Esophagus muscularis mucosa (tissue), 4 donors: ENCODE data around the gene PABPN1. TPM values are rescaled to one million over a fixed set of nuclear protein-coding genes. Genes with fewer than 3 reads are reported as not detected.

Source experiments
- DNase-seq: peaks from one replicate; pipeline ENCODE4 v3.0.0-alpha.2; 2017; ENCODE audit errors: extremely low spot score
- H3K27ac ChIP-seq, 4 donors: fragments of 200-600 bp; sonication (generic); replicated peaks in 1 of 4; 1 replicate in 3 of 4; 2 replicates in 1 of 4; pipeline ENCODE4 v1.5.1; 2016 to 2019; ENCODE audit warnings: mild to moderate bottlenecking in 1 of 4
- H3K27me3 ChIP-seq, 4 donors: fragments of 200-600 bp; sonication (generic); one replicate each; pipeline versions ENCODE4 v1.5.1 to v1.6.0; 2016 to 2019
- H3K36me3 ChIP-seq, 4 donors: fragments of 200-600 bp; sonication (generic); one replicate each; pipeline ENCODE4 v1.5.1; 2016 to 2019
- H3K4me1 ChIP-seq, 4 donors: fragments of 200-600 bp; sonication (generic); one replicate each; pipeline ENCODE4 v1.5.1; 2016 to 2019
- H3K4me3 ChIP-seq, 4 donors: fragments of 200-600 bp; sonication (generic); 1 replicate in 2 of 4; 2 replicates in 2 of 4; pipeline ENCODE4 v1.5.1; 2016 to 2019; ENCODE audit warnings: mild to moderate bottlenecking in 4 of 4, moderate library complexity in 1 of 4
- H3K9me3 ChIP-seq, 4 donors: fragments of 200-600 bp; sonication (generic); 1 replicate in 3 of 4; 2 replicates in 1 of 4; pipeline ENCODE4 v1.5.1; 2016 to 2019
- EP300 ChIP-seq: sonication (generic); formaldehyde crosslinking; IDR thresholded peaks from one replicate; pipeline ENCODE4 v1.6.1; 2017; ENCODE audit warnings: antibody characterized with exemption
- POLR2A ChIP-seq: fragments of 450-650 bp; IDR thresholded peaks from one replicate; pipeline ENCODE4 v1.6.1; 2017; ENCODE audit warnings: antibody characterized with exemption, moderate library complexity, mild to moderate bottlenecking, low read depth
- POLR2AphosphoS5 ChIP-seq, 2 donors: sonication (generic); formaldehyde crosslinking; IDR thresholded peaks; one replicate each; pipeline ENCODE4 v1.6.1; 2017; ENCODE audit warnings: antibody characterized with exemption in 2 of 2
- WGBS: methylation state at CpG from one replicate; pipeline ENCODE4 v1.1.5; 2018; 5-methylcytosine and 5-hydroxymethylcytosine counted together
- intact Hi-C: fragments of 100-400 bp; cut with DNase I; formaldehyde crosslinking; loops from one replicate; pipeline ENCODE4 v1.15.1; 2023
- total RNA-seq, 4 donors: library from RNA; depleted of rRNA; stranded (reverse); fragments of >200 nt; gene quantifications; one replicate each; pipeline versions ENCODE4 v1.1.0 to v1.2.1, GENCODE V29; 2016
- TF ChIP-seq, protein P1 (sequence below), 3 experiments: fragments of 200-600 bp in 2 of 3; fragments of 450-650 bp in 1 of 3; sonication (generic) in 2 of 3; IDR thresholded peaks; one replicate each; pipeline ENCODE4 v1.5.1; 2017 to 2019; ENCODE audit warnings: antibody characterized with exemption in 3 of 3, mild to moderate bottlenecking in 2 of 3, moderate library complexity in 1 of 3

The PABPN1 gene
- total RNA-seq, 4 donors from 2014 or later, result 44.6 to 68.1 (median 53.9) TPM

DNA sequence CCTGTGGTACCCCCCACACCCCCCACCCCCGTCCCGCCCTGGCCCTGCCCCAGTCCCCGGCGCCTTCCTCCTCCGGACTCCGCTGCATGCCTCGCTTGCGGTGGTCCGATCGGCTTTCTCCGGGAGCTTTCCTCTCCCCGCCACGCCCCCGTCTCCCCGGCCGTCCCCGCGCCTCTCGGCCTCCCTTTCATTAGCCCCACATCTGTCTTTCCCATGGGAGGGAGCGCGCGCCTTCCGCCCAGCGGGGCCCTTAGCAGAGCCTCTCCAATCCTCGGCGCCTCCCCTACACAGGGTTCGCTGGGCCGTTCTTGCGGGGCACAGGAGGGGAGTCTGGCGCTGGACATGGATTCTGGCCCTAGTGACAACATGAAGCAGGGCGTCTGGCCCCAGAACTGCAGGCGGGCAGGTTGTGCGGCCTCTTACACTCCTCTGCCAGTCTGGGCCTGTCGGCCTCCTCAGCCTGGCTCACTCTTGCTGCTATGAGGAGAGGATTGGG, 45.2 kb downstream of the PABPN1 start:
- TF ChIP-seq POLR2A (no peak), POLR2AphosphoS5 (IDR thresholded peaks at IDR 0.05) (no peak), EP300 (no peak)
- TF ChIP-seq, protein P1, sequence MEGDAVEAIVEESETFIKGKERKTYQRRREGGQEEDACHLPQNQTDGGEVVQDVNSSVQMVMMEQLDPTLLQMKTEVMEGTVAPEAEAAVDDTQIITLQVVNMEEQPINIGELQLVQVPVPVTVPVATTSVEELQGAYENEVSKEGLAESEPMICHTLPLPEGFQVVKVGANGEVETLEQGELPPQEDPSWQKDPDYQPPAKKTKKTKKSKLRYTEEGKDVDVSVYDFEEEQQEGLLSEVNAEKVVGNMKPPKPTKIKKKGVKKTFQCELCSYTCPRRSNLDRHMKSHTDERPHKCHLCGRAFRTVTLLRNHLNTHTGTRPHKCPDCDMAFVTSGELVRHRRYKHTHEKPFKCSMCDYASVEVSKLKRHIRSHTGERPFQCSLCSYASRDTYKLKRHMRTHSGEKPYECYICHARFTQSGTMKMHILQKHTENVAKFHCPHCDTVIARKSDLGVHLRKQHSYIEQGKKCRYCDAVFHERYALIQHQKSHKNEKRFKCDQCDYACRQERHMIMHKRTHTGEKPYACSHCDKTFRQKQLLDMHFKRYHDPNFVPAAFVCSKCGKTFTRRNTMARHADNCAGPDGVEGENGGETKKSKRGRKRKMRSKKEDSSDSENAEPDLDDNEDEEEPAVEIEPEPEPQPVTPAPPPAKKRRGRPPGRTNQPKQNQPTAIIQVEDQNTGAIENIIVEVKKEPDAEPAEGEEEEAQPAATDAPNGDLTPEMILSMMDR (IDR thresholded peaks at IDR 0.05), result no peak
- 31% methylated on average over 22 of the region's 34 CpGs for WGBS
- peaks cover 0 to 16% (median 0%) of the 10 kb centered on the region in 4 donors for H3K27me3 ChIP-seq
- H3K4me3 ChIP-seq, result peak overlapping the region; percentile 61 to 72 (median 66)
- DNase-seq, result no peak
- peak overlapping the region; percentile 96 to 98 (median 96) for H3K27ac ChIP-seq
- intact Hi-C loops, result no loop called here
- H3K9me3 ChIP-seq, result no peaks in the 10 kb centered on the region
- H3K4me1 ChIP-seq, result peaks cover 13 to 59% (median 55%) of the 10 kb centered on the region in 4 donors
- H3K36me3 ChIP-seq, result no peaks in the 10 kb centered on the region

GRCh38 chr14:23370221-23370620, 49.0 kb downstream of the PABPN1 start:
- H3K4me3 ChIP-seq, result no peak overlapping the region
- peaks cover 0 to 10% (median 0%) of the 10 kb centered on the region in 4 donors for H3K27me3 ChIP-seq
- DNase-seq, result no peak
- peaks cover 8 to 21% (median 19%) of the 10 kb centered on the region in 4 donors for H3K4me1 ChIP-seq
- no peaks in the 10 kb centered on the region for H3K36me3 ChIP-seq
- 43% methylated on average over 1 of the region's 1 CpG for WGBS
- intact Hi-C loops, result no loop called here
- H3K27ac ChIP-seq, result no peak overlapping the region
- TF ChIP-seq EP300, result no peak
- H3K9me3 ChIP-seq, result no peaks in the 10 kb centered on the region

GRCh38 chr14:23371865-23372264, 50.6 kb downstream of the PABPN1 start:
- Histone ChIP-seq H3K9me3 (no peaks in the 10 kb centered on the region), H3K27me3 (no peaks in the 10 kb centered on the region), H3K27ac (no peak overlapping the region), H3K36me3 (no peaks in the 10 kb centered on the region), H3K4me1 (peaks cover 0 to 10% (median 3%) of the 10 kb centered on the region in 4 donors), H3K4me3 (no peak overlapping the region)
- intact Hi-C loops, result no loop called here
- no CpG with 5 or more reads among the region's 1 CpG for WGBS
- no peak for DNase-seq
- TF ChIP-seq, protein P1 (IDR thresholded peaks at IDR 0.05), result no peak
- no peak for TF ChIP-seq POLR2A
- no peak for TF ChIP-seq POLR2AphosphoS5 (IDR thresholded peaks at IDR 0.05)
- no peak for TF ChIP-seq EP300

GRCh38 chr14:23372509-23372908, 51.3 kb downstream of the PABPN1 start, which contains the start of gene IL25:
Gene IL25, plus strand, starts transcription at chr14:23372809.
- TF ChIP-seq, protein P1 (IDR thresholded peaks at IDR 0.05), result no peak
- TF ChIP-seq EP300 (no peak), POLR2AphosphoS5 (IDR thresholded peaks at IDR 0.05) (no peak), POLR2A (no peak)
- peaks cover 0 to 3% (median 0%) of the 10 kb centered on the region in 4 donors for H3K27me3 ChIP-seq
- no peak within 1 kb of the TSS for H3K27ac ChIP-seq
- H3K4me1 ChIP-seq, result peaks cover 0 to 12% (median 2%) of the 10 kb centered on the region in 4 donors
- intact Hi-C loops, result no loop called here
- no peak within 1 kb of the TSS for H3K4me3 ChIP-seq
- no peaks in the 10 kb centered on the region for H3K36me3 ChIP-seq
- no peak for DNase-seq
- WGBS, result 82% methylated on average over 2 of the region's 2 CpGs
- H3K9me3 ChIP-seq, result no peaks in the 10 kb centered on the region

GRCh38 chr14:23373041-23373440, 51.8 kb downstream of the PABPN1 start:
- intact Hi-C loops, result no loop called here
- Histone ChIP-seq H3K27me3 (peaks cover 0 to 3% (median 0%) of the 10 kb centered on the region in 4 donors), H3K27ac (no peak overlapping the region), H3K9me3 (no peaks in the 10 kb centered on the region), H3K4me3 (no peak overlapping the region), H3K4me1 (peaks cover 0 to 14% (median 2%) of the 10 kb centered on the region in 4 donors), H3K36me3 (no peaks in the 10 kb centered on the region)
- no peak for DNase-seq
- TF ChIP-seq, protein P1 (IDR thresholded peaks at IDR 0.05), result no peak
- TF ChIP-seq POLR2A (no peak), EP300 (no peak), POLR2AphosphoS5 (IDR thresholded peaks at IDR 0.05) (no peak)
- 80% methylated on average over 1 of the region's 3 CpGs for WGBS

Other genes starting within 250 kb of the PABPN1 start
- 100 to 1,000 TPM in 1 of 4 donors, 10 to 100 TPM in 3; 60.1 to 101 (median 89.5) TPM for gene ACIN1, start 226.3 kb upstream of the PABPN1 start, total RNA-seq
- 10 to 100 TPM; 21.2 to 42.5 (median 34.0) TPM for gene C14orf119, start 226.0 kb upstream of the PABPN1 start, total RNA-seq
- under 1 TPM in 1 of 4 donors, not detected in 3; 0.19 TPM for gene CIROP, start 216.5 kb upstream of the PABPN1 start, total RNA-seq
- under 1 TPM in 1 of 4 donors, not detected in 3; 0.57 TPM for gene CEBPE, start 202.2 kb upstream of the PABPN1 start, total RNA-seq
- 10 to 100 TPM; 19.5 to 48.3 (median 32.5) TPM for gene SLC7A8, start 137.8 kb upstream of the PABPN1 start, total RNA-seq
- gene RNF212B, start 83.5 kb upstream of the PABPN1 start, total RNA-seq, result under 1 TPM in 1 of 4 donors, not detected in 3; 0.33 TPM
- gene HOMEZ, start 35.3 kb upstream of the PABPN1 start, total RNA-seq, result 10 to 100 TPM in 3 of 4 donors, 1 to 10 TPM in 1; 8.3 to 14.2 (median 12.4) TPM
- 1 to 10 TPM; 5.4 to 6.3 (median 5.5) TPM for gene PPP1R3E, start 18.6 kb upstream of the PABPN1 start, total RNA-seq
- 100 to 1,000 TPM in 3 of 4 donors, 10 to 100 TPM in 1; 92.8 to 132 (median 121) TPM for gene BCL2L2, start 14.6 kb upstream of the PABPN1 start, total RNA-seq
- gene SLC22A17, start 31.4 kb downstream of the PABPN1 start, total RNA-seq, result 10 to 100 TPM; 12.5 to 36.9 (median 24.9) TPM
- gene EFS, start 43.7 kb downstream of the PABPN1 start, total RNA-seq, result 10 to 100 TPM; 10.1 to 21.4 (median 12.8) TPM
- not detected for gene IL25, start 51.4 kb downstream of the PABPN1 start, total RNA-seq
- gene CMTM5, start 55.6 kb downstream of the PABPN1 start, total RNA-seq, result 1 to 10 TPM in 3 of 4 donors, under 1 TPM in 1; 0.78 to 2.9 (median 1.9) TPM
- gene MYH6, start 86.8 kb downstream of the PABPN1 start, total RNA-seq, result under 1 TPM in 3 of 4 donors, not detected in 1; under 0.01 to 0.06 (median under 0.01) TPM
- under 1 TPM in 2 of 4 donors, not detected in 2; 0.11 to 0.26 TPM for gene MYH7, start 114.2 kb downstream of the PABPN1 start, total RNA-seq
- gene NGDN, start 148.2 kb downstream of the PABPN1 start, total RNA-seq, result 10 to 100 TPM; 21.6 to 43.2 (median 34.0) TPM
- 1 to 10 TPM in 3 of 4 donors, under 1 TPM in 1; 0.50 to 1.8 (median 1.2) TPM for gene ZFHX2, start 230.3 kb downstream of the PABPN1 start, total RNA-seq
- 10 to 100 TPM; 18.3 to 20.0 (median 19.7) TPM for gene THTPA, start 234.8 kb downstream of the PABPN1 start, total RNA-seq
- gene AP1G2, start 246.3 kb downstream of the PABPN1 start, total RNA-seq, result 10 to 100 TPM; 15.9 to 30.2 (median 20.0) TPM